Suprapubic skin (tissue), 3 donors: ENCODE measurements around the gene PPP2R5A.

ENCODE experiments used
- CTCF ChIP-seq, 2 donors: fragments of 200-600 bp in 1 of 2; fragments of 450-650 bp in 1 of 2; sonication (generic) in 1 of 2; IDR thresholded peaks; one replicate each; pipeline ENCODE4 v1.5.1; 2016 to 2019; ENCODE audit warnings: antibody characterized with exemption in 2 of 2, mild to moderate bottlenecking in 1 of 2, moderate library complexity in 1 of 2
- EP300 ChIP-seq: sonication (generic); formaldehyde crosslinking; IDR thresholded peaks from one replicate; pipeline ENCODE4 v1.6.1; 2017; ENCODE audit warnings: antibody characterized with exemption

- TF ChIP-seq CTCF (IDR thresholded peaks at IDR 0.05) (no peak), EP300 (no peak)
Observed at GRCh38 chr1:212410231-212410820, 125.1 kb downstream of the PPP2R5A start.
